HepG2 (cell line): ENCODE measurements around the gene SMAD3. TPM values are rescaled to one million over a fixed set of nuclear protein-coding genes. Genes with fewer than 3 reads are reported as not detected.

Experiments used
- EEA1 ChIP-seq: sonication (generic); formaldehyde crosslinking; IDR thresholded peaks from 2 replicates; pipeline ENCODE4 v1.5.1; 2020; ENCODE audit warnings: mild to moderate bottlenecking, missing genetic modification reagents, borderline replicate concordance
- EHMT2 ChIP-seq: fragments of 200-600 bp; sonication (generic); IDR thresholded peaks from 2 replicates; pipeline ENCODE4 v1.7.0; 2017; ENCODE audit warnings: antibody characterized with exemption, low read depth, low read length, borderline replicate concordance
- ELF3 ChIP-seq: IDR thresholded peaks from 2 replicates; pipeline ENCODE4 v1.6.1; 2016; ENCODE audit warnings: missing genetic modification reagents, missing compliant biosample characterization
- ESRRA ChIP-seq: sonication (generic); formaldehyde crosslinking; IDR thresholded peaks from 2 replicates; pipeline ENCODE4 v1.5.1; 2020; ENCODE audit warnings: mild to moderate bottlenecking, low read depth, missing genetic modification reagents
- KAT8 ChIP-seq: IDR thresholded peaks from 2 replicates; pipeline ENCODE4 v1.6.1; 2016; ENCODE audit warnings: missing genetic modification reagents, missing compliant biosample characterization
- MYNN ChIP-seq: sonication (generic); formaldehyde crosslinking; IDR thresholded peaks from 2 replicates; pipeline ENCODE4 v1.4.0; 2020; ENCODE audit warnings: mild to moderate bottlenecking, low read depth, missing genetic modification reagents
- NR2F6 ChIP-seq, 2 experiments: IDR thresholded peaks; 2 replicates each; pipeline ENCODE4 v1.6.1; 2016; ENCODE audit warnings: antibody characterized with exemption in 1 of 2, mild to moderate bottlenecking in 1 of 2
- SIX4 ChIP-seq: sonication (generic); formaldehyde crosslinking; IDR thresholded peaks from 2 replicates; pipeline ENCODE4 v1.4.0; 2020; ENCODE audit warnings: missing genetic modification reagents
- SMAD3 ChIP-seq: sonication (generic); formaldehyde crosslinking; IDR thresholded peaks from 2 replicates; pipeline ENCODE4 v1.4.0; 2020; ENCODE audit warnings: missing genetic modification reagents
- SNRNP70 ChIP-seq: fragments of 200-400 bp; formaldehyde crosslinking; IDR thresholded peaks from 2 replicates; pipeline ENCODE4 v1.6.1; 2017; ENCODE audit warnings: mild to moderate bottlenecking, low read depth, low read length, moderate library complexity
- TEAD2 ChIP-seq: sonication (generic); formaldehyde crosslinking; IDR thresholded peaks from 2 replicates; pipeline ENCODE4 v1.9.0; 2021; ENCODE audit warnings: missing genetic modification reagents
- TEAD3 ChIP-seq: optimal IDR thresholded peaks from 2 replicates; pipeline ENCODE3; 2016; ENCODE audit warnings: borderline replicate concordance
- THAP11 ChIP-seq: IDR thresholded peaks from 2 replicates; pipeline ENCODE4 v1.6.1; 2016; ENCODE audit warnings: missing biosample characterization, missing genetic modification reagents
- U2AF1 ChIP-seq: fragments of 200-400 bp; formaldehyde crosslinking; optimal IDR thresholded peaks from 2 replicates; pipeline ENCODE3; 2017; ENCODE audit warnings: mild to moderate bottlenecking, low read depth, low read length
- ZFAT ChIP-seq: sonication (generic); formaldehyde crosslinking; conservative IDR thresholded peaks from 2 replicates; pipeline ENCODE4 v1.8.1; 2023; ENCODE audit warnings: missing genetic modification reagents, inconsistent platforms
- ZNF232 ChIP-seq: sonication (generic); formaldehyde crosslinking; IDR thresholded peaks from 2 replicates; pipeline ENCODE4 v1.4.0; 2020; ENCODE audit warnings: missing genetic modification reagents, borderline replicate concordance
- ZNF556 ChIP-seq: sonication (generic); formaldehyde crosslinking; IDR thresholded peaks from 2 replicates; pipeline ENCODE4 v1.4.0; 2020; ENCODE audit warnings: mild to moderate bottlenecking, missing genetic modification reagents, borderline replicate concordance
- ZNF776 ChIP-seq: sonication (generic); formaldehyde crosslinking; IDR thresholded peaks from 2 replicates; pipeline ENCODE4 v1.4.0; 2020; ENCODE audit warnings: mild to moderate bottlenecking, missing genetic modification reagents
- ZSCAN20 ChIP-seq: sonication (generic); formaldehyde crosslinking; IDR thresholded peaks from 2 replicates; pipeline ENCODE4 v1.4.0; 2020; ENCODE audit warnings: missing genetic modification reagents, mild to moderate bottlenecking, borderline replicate concordance
- ZSCAN31 ChIP-seq: sonication (generic); formaldehyde crosslinking; IDR thresholded peaks from 2 replicates; pipeline ENCODE4 v1.5.0; 2020; ENCODE audit warnings: low read depth, mild to moderate bottlenecking, missing genetic modification reagents
- polyA plus RNA-seq, 8 experiments: library from polyadenylated mRNA; depleted of rRNA in 3 of 8; stranded (reverse) in 7 of 8; unstranded in 1 of 8; fragments of >200 nt; fragmentation: Illumina TruSeq in 4 of 8; extraction: Trizol in 4 of 8; gene quantifications; 2 replicates each; pipeline versions ENCODE4 v1.2.1 to v1.2.3, GENCODE V29; 2011 to 2016; ENCODE audit warnings: low read depth in 4 of 8, missing spikeins in 1 of 8, mixed read lengths in 1 of 8; ENCODE audit not compliant: insufficient read depth in 1 of 8
- total RNA-seq, 5 experiments: library from RNA; depleted of rRNA; stranded (reverse); fragments of >200 nt; fragmentation: Illumina TruSeq; extraction: Trizol; gene quantifications; 2 replicates each; pipeline ENCODE4 v1.2.3, GENCODE V29; 2016; ENCODE audit warnings: low read depth in 1 of 5
- TF ChIP-seq, protein P1 (sequence below): IDR thresholded peaks from 2 replicates; pipeline ENCODE4 v1.6.1; 2016; ENCODE audit warnings: missing compliant biosample characterization, missing genetic modification reagents, borderline replicate concordance
- TF ChIP-seq, protein P2 (sequence below): sonication (generic); formaldehyde crosslinking; IDR thresholded peaks from 2 replicates; pipeline ENCODE4 v1.4.0; 2020; ENCODE audit warnings: mild to moderate bottlenecking, missing genetic modification reagents
- TF ChIP-seq, protein P3 (sequence below): sonication (generic); formaldehyde crosslinking; IDR thresholded peaks from 2 replicates; pipeline ENCODE4 v1.4.0; 2020; ENCODE audit warnings: missing genetic modification reagents
- TF ChIP-seq, protein P4 (sequence below): sonication (generic); formaldehyde crosslinking; IDR thresholded peaks from 2 replicates; pipeline ENCODE4 v1.4.0; 2020; ENCODE audit warnings: missing genetic modification reagents

SMAD3 gene
- total and polyA plus RNA-seq, 2 of the 13 experiments (the other 11 are each of a cell fraction or from before 2014, with no cell fraction given): 8.6 to 56.3 TPM

DNA sequence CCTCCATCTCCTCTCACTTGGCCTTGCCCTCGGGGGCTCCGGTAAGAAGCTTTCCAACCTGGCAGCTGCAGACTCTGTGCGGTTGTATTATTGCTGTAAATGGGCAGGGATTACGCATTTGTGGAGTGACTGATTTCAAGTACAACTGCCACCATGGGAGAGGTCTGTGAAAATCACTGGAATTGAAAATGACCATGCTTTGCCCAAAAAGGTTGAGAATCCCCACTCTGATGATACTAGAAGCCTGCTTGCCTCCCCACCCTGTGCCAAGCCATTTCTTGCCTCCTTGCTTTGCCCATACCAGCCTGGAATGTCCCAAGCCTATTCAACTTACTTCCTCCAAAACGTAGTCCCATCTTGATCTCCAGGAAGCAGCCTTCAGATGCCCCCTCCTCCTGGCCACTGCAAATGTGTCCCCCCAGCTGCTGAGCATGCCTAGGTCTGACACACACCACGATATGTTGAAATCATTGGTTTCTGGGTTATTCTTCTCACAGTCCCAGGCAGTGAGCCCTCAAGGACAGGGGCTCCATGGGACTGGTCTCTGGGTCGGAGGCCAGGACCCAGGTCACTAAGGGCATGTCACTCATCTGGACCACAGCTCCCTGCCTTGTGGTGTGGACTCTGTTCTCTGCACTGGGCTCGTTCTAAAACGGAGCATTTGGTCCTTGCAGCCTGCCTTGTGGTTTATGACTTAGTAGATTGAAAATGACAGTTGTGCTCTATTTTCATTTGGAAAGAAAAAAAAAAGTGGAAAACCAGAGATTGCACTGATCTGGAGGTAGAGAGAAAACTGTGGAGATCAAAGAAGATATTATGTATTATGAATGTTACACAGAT is 42.9 kb downstream of the SMAD3 start (continued):
- no peak for TF ChIP-seq SIX4
- TF ChIP-seq TEAD3 (CRISPR knock-in tag): no peak
- no peak for TF ChIP-seq KAT8 (CRISPR knock-in tag)
- no peak for TF ChIP-seq ZSCAN31 (CRISPR knock-in tag)
- 0 out of 2 replicates have a peak, but pooled peaks have one; percentile 11 for TF ChIP-seq ELF3 (CRISPR knock-in tag)
- TF ChIP-seq THAP11: no peak
- TF ChIP-seq, protein P1, sequence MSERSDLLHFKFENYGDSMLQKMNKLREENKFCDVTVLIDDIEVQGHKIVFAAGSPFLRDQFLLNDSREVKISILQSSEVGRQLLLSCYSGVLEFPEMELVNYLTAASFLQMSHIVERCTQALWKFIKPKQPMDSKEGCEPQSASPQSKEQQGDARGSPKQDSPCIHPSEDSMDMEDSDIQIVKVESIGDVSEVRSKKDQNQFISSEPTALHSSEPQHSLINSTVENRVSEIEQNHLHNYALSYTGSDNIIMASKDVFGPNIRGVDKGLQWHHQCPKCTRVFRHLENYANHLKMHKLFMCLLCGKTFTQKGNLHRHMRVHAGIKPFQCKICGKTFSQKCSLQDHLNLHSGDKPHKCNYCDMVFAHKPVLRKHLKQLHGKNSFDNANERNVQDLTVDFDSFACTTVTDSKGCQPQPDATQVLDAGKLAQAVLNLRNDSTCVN (CRISPR knock-in tag): no peak
- no peak for TF ChIP-seq EEA1 (CRISPR knock-in tag)
- TF ChIP-seq, protein P2, sequence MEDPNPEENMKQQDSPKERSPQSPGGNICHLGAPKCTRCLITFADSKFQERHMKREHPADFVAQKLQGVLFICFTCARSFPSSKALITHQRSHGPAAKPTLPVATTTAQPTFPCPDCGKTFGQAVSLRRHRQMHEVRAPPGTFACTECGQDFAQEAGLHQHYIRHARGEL (CRISPR knock-in tag): no peak
- TF ChIP-seq, protein P3, sequence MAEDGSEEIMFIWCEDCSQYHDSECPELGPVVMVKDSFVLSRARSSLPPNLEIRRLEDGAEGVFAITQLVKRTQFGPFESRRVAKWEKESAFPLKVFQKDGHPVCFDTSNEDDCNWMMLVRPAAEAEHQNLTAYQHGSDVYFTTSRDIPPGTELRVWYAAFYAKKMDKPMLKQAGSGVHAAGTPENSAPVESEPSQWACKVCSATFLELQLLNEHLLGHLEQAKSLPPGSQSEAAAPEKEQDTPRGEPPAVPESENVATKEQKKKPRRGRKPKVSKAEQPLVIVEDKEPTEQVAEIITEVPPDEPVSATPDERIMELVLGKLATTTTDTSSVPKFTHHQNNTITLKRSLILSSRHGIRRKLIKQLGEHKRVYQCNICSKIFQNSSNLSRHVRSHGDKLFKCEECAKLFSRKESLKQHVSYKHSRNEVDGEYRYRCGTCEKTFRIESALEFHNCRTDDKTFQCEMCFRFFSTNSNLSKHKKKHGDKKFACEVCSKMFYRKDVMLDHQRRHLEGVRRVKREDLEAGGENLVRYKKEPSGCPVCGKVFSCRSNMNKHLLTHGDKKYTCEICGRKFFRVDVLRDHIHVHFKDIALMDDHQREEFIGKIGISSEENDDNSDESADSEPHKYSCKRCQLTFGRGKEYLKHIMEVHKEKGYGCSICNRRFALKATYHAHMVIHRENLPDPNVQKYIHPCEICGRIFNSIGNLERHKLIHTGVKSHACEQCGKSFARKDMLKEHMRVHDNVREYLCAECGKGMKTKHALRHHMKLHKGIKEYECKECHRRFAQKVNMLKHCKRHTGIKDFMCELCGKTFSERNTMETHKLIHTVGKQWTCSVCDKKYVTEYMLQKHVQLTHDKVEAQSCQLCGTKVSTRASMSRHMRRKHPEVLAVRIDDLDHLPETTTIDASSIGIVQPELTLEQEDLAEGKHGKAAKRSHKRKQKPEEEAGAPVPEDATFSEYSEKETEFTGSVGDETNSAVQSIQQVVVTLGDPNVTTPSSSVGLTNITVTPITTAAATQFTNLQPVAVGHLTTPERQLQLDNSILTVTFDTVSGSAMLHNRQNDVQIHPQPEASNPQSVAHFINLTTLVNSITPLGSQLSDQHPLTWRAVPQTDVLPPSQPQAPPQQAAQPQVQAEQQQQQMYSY (CRISPR knock-in tag): no peak
- TF ChIP-seq SMAD3: no peak
- no peak for TF ChIP-seq ZNF776 (CRISPR knock-in tag)
- TF ChIP-seq, protein P4, sequence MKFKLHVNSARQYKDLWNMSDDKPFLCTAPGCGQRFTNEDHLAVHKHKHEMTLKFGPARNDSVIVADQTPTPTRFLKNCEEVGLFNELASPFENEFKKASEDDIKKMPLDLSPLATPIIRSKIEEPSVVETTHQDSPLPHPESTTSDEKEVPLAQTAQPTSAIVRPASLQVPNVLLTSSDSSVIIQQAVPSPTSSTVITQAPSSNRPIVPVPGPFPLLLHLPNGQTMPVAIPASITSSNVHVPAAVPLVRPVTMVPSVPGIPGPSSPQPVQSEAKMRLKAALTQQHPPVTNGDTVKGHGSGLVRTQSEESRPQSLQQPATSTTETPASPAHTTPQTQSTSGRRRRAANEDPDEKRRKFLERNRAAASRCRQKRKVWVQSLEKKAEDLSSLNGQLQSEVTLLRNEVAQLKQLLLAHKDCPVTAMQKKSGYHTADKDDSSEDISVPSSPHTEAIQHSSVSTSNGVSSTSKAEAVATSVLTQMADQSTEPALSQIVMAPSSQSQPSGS (CRISPR knock-in tag): no peak
- peak; percentile 90 for TF ChIP-seq NR2F6 (IDR thresholded peaks at IDR 0.05)
- peak; percentile 88 for TF ChIP-seq NR2F6 (CRISPR knock-in tag; IDR thresholded peaks at IDR 0.05)
- no peak for TF ChIP-seq ZSCAN20 (CRISPR knock-in tag)
- TF ChIP-seq TEAD2 (CRISPR knock-in tag): no peak
- no peak for TF ChIP-seq EHMT2
- no peak for TF ChIP-seq ESRRA (CRISPR knock-in tag)
- TF ChIP-seq ZFAT (CRISPR knock-in tag): no peak
- no peak for TF ChIP-seq ZNF556 (CRISPR knock-in tag)
- no peak for TF ChIP-seq MYNN (CRISPR knock-in tag)
- TF ChIP-seq ZNF232: no peak
- no peak for TF ChIP-seq SNRNP70
- TF ChIP-seq U2AF1: no peak
